Uterus (tissue), 2 donors: ENCODE results near the gene KRT82.

Experiments
- POLR2A ChIP-seq, 2 donors: fragments of 450-650 bp; IDR thresholded peaks; one replicate each; pipeline ENCODE4 v1.6.1; 2016; ENCODE audit warnings: antibody characterized with exemption in 2 of 2, mild to moderate bottlenecking in 1 of 2, moderate library complexity in 1 of 2
- TF ChIP-seq, protein P1 (sequence below), 4 experiments: fragments of 200-600 bp in 2 of 4; fragments of 450-650 bp in 2 of 4; sonication (generic) in 2 of 4; IDR thresholded peaks; one replicate each; pipeline ENCODE4 v1.5.1; 2016 to 2019; ENCODE audit warnings: antibody characterized with exemption in 4 of 4, mild to moderate bottlenecking in 2 of 4, moderate library complexity in 1 of 4

DNA sequence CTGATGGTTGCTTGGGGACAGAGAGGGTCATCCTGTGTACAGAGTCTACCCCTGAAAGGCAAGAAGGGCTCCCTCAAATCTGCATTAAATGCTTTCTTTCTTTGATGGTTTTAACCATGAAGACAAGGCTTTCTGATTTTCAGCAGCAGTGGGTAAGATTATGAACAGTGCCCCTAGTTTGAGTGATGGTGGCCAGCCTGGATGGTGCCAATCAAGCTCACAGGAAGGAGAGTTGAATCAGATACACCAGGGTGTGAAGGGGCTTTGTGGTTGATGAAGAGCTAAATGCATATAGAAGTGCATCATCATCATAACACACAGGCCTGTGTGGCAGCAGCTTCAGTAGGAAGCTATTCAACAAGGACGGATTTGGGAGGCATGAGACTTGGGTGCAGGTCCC, 44.6 kb downstream of the KRT82 start:
- TF ChIP-seq, protein P1, sequence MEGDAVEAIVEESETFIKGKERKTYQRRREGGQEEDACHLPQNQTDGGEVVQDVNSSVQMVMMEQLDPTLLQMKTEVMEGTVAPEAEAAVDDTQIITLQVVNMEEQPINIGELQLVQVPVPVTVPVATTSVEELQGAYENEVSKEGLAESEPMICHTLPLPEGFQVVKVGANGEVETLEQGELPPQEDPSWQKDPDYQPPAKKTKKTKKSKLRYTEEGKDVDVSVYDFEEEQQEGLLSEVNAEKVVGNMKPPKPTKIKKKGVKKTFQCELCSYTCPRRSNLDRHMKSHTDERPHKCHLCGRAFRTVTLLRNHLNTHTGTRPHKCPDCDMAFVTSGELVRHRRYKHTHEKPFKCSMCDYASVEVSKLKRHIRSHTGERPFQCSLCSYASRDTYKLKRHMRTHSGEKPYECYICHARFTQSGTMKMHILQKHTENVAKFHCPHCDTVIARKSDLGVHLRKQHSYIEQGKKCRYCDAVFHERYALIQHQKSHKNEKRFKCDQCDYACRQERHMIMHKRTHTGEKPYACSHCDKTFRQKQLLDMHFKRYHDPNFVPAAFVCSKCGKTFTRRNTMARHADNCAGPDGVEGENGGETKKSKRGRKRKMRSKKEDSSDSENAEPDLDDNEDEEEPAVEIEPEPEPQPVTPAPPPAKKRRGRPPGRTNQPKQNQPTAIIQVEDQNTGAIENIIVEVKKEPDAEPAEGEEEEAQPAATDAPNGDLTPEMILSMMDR (IDR thresholded peaks at IDR 0.05) = no peak
- no peak for TF ChIP-seq POLR2A (IDR thresholded peaks at IDR 0.05)
